CD4-positive, alpha-beta T cell treated with Interleukin-15 for 4 hours (primary cell): ENCODE data around the gene UNC5C.

Experiments used
- DNase-seq: peaks from one replicate; pipeline ENCODE4 v3.0.0-alpha.2; 2020; ENCODE audit warnings: low spot score

The UNC5C gene

GRCh38 chr4:95546866-95547714, 1.7 kb downstream of the UNC5C start:
- DNase-seq: no peak

GRCh38 chr4:95546221-95546620, 2.6 kb downstream of the UNC5C start:
- DNase-seq: no peak

- DNase-seq: no peak
Observed at GRCh38 chr4:95545546-95545945, 3.2 kb downstream of the UNC5C start.

- DNase-seq: no peak
Observed at GRCh38 chr4:95544113-95545103, 4.4 kb downstream of the UNC5C start.

GRCh38 chr4:95541889-95542607, 6.7 kb downstream of the UNC5C start:
- DNase-seq: no peak

GRCh38 chr4:95541094-95541493, 7.7 kb downstream of the UNC5C start:
- no peak for DNase-seq

GRCh38 chr4:95540227-95540626, 8.5 kb downstream of the UNC5C start:
- no peak for DNase-seq

- no peak for DNase-seq
Observed at GRCh38 chr4:95539106-95539505, 9.7 kb downstream of the UNC5C start.

- DNase-seq: no peak
Observed at GRCh38 chr4:95537863-95538488, 10.8 kb downstream of the UNC5C start.

- DNase-seq: no peak
Observed at GRCh38 chr4:95537191-95537590, 11.6 kb downstream of the UNC5C start.

- DNase-seq: no peak
Observed at GRCh38 chr4:95536650-95537049, 12.1 kb downstream of the UNC5C start.

GRCh38 chr4:95535180-95535579, 13.6 kb downstream of the UNC5C start:
- no peak for DNase-seq

GRCh38 chr4:95534032-95534431, 14.7 kb downstream of the UNC5C start:
- no peak for DNase-seq

GRCh38 chr4:95533254-95533653, 15.5 kb downstream of the UNC5C start:
- DNase-seq: no peak

- DNase-seq: no peak
Observed at GRCh38 chr4:95532305-95532704, 16.5 kb downstream of the UNC5C start.

GRCh38 chr4:95531141-95531540, 17.6 kb downstream of the UNC5C start:
- DNase-seq: no peak

- DNase-seq: no peak
Observed at GRCh38 chr4:95529946-95530345, 18.8 kb downstream of the UNC5C start.

GRCh38 chr4:95528388-95528948, 20.3 kb downstream of the UNC5C start:
- DNase-seq: no peak

- no peak for DNase-seq
Observed at GRCh38 chr4:95526075-95526474, 22.7 kb downstream of the UNC5C start.

- no peak for DNase-seq
Observed at GRCh38 chr4:95524729-95525128, 24.0 kb downstream of the UNC5C start.

- DNase-seq: no peak
Observed at GRCh38 chr4:95524184-95524583, 24.6 kb downstream of the UNC5C start.
